GM12875 (cell line): ENCODE measurements around the gene APOBEC3H.

Experiments
- H3K4me3 ChIP-seq: one replicate; pipeline ENCODE4 v1.5.1; 2011; ENCODE audit warnings: low read depth, low read length, control low read depth
- CTCF ChIP-seq: IDR thresholded peaks from 2 replicates; pipeline ENCODE4 v1.5.1; 2011; ENCODE audit warnings: low read depth, mild to moderate bottlenecking, control low read depth, inconsistent platforms, low read length, moderate library complexity, borderline replicate concordance; ENCODE audit not compliant: insufficient read depth

APOBEC3H gene

DNA sequence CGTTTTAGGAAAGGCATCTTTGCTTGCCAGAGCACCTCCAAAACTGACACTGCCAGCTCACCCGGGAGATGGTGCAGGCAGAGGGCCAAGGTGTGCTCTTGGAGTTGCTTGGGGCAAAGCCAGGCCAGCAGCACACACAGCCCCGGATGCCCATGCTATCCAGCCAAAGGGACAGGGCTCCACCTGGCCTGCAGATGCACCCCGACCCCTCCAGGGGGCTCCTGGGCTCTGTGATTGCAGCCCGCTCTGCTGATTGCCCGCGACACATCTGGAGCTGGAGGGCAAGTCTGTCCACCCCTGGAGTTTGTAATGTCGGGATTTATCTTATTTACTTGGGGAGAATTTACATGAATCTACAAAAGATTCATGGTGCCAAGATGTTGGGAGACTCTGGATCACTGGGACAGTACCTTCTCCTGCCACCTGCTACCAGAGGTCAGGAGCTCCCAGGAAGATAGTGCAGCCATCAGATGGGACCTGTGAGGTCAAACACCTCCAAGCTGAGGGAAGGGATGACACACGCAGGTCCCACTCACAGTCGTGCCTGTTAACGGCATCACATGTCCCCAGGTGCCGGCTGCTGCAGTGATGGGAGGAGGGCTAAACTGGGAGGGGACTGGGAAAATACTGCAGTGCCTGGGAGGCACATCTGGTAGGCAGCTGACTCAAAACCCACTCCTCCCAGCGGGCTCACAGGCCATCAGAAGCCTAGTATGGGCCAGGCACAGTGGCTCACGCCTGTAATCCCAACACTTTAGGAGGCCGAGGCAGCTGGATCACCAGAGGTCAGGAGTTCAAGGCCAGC lies 38.2 kb downstream of the APOBEC3H start:
- H3K4me3 ChIP-seq, result no peak overlapping the region
- TF ChIP-seq CTCF, result peak; percentile 84

GRCh38 chr22:39136317-39136716 lies 39.3 kb downstream of the APOBEC3H start:
- no peak overlapping the region for H3K4me3 ChIP-seq
- TF ChIP-seq CTCF, result no peak

DNA sequence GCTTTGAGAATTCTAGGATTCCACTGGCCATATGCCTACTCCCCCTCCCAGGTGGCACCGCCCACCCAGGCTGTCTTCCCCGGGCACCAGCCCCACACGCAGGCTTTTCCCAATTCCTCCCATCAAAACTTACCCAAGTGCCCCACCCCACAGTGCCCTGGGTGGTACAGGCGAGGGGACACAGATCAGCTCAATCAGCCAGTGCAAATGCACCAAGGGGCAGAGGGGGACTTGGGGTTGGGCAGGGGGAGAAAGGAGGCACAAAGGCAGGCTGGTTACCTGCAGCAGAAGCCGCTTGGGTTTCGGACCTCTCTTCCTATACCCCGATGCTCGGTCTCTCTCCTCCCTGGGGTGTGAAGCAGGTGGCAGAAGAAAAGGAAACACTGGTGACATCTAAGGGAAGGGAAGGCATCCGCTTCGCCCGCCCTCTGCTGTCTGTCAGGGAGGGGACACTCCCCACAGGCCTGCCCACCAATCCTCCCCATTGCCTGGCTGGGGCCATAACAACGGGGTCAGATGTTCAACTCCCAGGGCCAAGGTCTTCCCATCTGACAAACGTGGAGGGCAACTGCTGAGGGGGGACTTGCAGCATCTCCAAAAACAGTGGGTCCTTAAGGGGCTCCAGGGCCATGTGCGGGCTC lies 41.4 kb downstream of the APOBEC3H start:
- no peak overlapping the region for H3K4me3 ChIP-seq
- TF ChIP-seq CTCF, result no peak

- TF ChIP-seq CTCF, result no peak
- no peak overlapping the region for H3K4me3 ChIP-seq
Measured at GRCh38 chr22:39139933-39140332, 42.9 kb downstream of the APOBEC3H start.

GRCh38 chr22:39142088-39142680 lies 45.1 kb downstream of the APOBEC3H start:
- H3K4me3 ChIP-seq, result no peak overlapping the region
- TF ChIP-seq CTCF, result no peak

GRCh38 chr22:39144101-39144767 lies 47.2 kb downstream of the APOBEC3H start:
- peak overlapping the region; percentile 95 for H3K4me3 ChIP-seq
- TF ChIP-seq CTCF, result no peak
